ENCODE results near the gene RGS9.
A peak's percentile ranks its signal among the peaks of the same experiment; 100 is the strongest.
"Not testable (repeated sequence)": the region's sequence is repeated elsewhere in the genome, so short reads cannot be mapped to it uniquely, and the experiment has no call there.

The RGS9 gene

DNA sequence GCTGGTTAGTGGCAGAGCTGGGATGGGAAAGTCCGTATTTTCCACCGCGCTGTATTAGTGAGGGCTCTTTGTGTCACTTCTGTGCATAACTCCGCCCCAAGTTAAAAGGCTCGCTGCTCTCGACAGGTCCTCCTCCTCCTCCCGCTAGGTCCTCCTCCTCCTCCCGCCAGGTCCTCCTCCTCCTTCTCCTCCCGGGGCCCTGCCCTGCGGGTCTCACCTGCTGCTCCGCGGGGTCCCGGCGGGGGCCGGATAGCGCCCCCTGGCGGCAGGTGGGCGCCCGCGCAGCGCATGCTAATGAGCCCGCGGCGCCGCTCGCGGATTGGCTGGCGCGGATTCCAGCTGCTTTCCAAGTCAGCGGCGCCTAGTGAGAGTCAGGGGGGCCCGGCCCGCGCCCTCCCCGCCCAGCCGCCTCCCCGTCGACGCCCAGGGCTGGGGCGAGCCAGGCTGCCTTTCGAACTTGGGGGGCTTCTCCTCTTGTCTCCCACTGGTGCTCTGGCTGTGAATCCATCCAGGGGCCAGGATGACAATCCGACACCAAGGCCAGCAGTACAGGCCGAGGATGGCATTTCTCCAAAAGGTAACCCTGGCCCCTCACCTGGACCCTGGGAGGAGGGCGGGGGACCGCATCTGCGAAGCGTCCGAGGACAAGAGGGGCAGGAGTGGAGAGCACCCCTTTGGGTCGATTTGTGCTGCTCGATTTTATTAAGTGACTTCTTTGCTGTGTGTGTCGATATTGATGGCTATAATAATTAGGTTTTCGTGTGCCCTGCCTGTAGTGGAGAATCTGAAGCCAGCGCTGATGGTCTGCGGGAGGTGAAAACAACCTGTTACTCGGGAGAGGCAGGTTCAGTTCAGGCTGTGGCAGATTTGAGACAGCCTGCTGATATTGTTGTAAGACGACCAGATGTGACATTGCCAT is at the start of gene RGS9:
RGS9 (plus strand) TSS at position 350 of the 919 bp plus-strand sequence; CDS start at position 521, 171 bp downstream.
- DNase-seq (ENCODE audit: low read depth) = peak; percentile 82

GRCh38 chr17:65088621-65089360 is 48.4 kb upstream of the RGS9 start:
- DNase-seq (ENCODE audit: low read depth) = peak; percentile 82

GRCh38 chr17:65092262-65092661 is 44.9 kb upstream of the RGS9 start:
- DNase-seq (ENCODE audit: low read depth) = peak; percentile 41

- not testable (repeated sequence) for DNase-seq (ENCODE audit: low read depth)
Observed at GRCh38 chr17:65092721-65093356, 44.3 kb upstream of the RGS9 start.

- DNase-seq (ENCODE audit: low read depth) = peak; percentile 31
Observed at GRCh38 chr17:65093930-65094329, 43.2 kb upstream of the RGS9 start.

GRCh38 chr17:65095465-65095864 is 41.7 kb upstream of the RGS9 start:
- DNase-seq (ENCODE audit: low read depth) = no peak

DNA sequence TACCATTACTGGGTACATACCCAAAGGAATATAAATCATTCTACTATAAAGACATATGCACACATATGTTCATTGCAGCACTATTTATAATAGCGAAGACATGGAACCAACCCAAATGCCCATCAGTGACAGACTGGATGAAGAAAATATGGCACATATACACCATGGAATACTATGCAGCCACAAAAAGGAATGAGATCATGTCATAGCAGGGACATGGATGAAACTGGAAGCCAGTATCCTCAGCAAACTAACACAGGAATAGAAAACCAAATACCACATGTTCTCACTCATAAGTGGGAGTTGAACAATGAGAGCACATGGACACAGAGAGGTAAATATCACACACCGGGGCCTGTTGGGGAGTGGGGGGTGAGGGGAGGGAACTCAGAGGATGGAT is 40.8 kb upstream of the RGS9 start:
- not testable (repeated sequence) for DNase-seq (ENCODE audit: low read depth)

GRCh38 chr17:65097110-65097509 is 40.1 kb upstream of the RGS9 start:
- DNase-seq (ENCODE audit: low read depth) = no peak

DNA sequence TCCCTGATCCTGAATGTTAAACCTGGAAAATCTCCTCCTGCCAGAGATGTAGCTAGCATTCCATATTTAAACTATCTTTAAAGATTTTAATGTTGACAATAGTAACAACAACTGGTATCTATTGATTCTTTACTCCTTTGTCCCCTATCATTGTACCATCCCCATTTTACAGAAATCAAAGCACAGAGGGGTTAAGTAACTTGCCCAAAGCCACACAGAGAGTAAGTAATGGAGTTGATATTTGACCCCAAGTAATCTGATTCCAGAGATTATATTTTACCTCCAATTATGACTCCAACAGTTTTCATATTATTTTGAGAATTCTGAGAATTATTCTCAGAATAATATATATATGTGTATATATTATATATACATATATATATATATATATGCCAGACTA is 37.7 kb upstream of the RGS9 start:
- DNase-seq (ENCODE audit: low read depth) = no peak

- DNase-seq (ENCODE audit: low read depth) = peak; percentile 86
Observed at GRCh38 chr17:65099941-65100315, 37.2 kb upstream of the RGS9 start.

DNA sequence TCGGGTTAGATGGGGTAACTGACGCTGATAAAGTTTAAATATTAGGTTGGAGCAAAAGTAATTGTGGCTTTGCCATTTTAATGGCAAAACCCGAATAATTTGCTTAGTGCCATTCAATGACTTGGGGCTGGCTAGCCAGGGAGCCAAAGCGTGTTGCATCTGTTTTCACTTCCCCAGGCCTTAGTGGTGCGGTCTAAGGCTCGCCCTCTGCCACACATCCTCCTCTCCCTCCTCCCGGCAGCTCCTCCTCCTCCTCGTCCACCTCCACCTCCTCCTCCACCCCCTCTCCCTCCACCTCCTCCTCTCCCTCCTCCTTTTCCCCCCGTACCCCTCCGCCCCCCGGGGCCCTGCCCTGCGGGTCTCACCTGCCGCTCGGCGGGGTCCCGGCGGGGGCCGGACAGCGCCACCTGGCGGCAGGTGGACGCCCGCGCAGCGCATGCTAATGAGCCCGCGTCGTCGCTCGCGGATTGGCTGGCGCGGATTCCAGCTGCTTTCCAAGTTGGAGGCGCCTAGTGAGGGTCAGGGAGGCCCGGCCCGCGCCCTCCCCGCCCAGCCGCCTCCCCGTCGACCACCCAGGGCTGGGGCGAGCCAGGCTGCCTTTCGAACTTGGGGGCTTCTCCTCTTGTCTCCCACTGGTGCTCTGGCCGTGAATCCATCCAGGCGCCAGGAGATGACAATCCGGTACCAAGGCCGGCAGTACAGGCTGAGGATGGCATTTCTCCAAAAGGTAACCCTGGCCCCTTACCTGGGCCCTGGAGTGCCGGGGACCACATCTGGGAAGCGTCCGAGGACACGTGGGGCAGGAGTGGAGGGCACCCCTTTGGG is 36.6 kb upstream of the RGS9 start:
- DNase-seq (ENCODE audit: low read depth) = peak; percentile 82

DNA sequence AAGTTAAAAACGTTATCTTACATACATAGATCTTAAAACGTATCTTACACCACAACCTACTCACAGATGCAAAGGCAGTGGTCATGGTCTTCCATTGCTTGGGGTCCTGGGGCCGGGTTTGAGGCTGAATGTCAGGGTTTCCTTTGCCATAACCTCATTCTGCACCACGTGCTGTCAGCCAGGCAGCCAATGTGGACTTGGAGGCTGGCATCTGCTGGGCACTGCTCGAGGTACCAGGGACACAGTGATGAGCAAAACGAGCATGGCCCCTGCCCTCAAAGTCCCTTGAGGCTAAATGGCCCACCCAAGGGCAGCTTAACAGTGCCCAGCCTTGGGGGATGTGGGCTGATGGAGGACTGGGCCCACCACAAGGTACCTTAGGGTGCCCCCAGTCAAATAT is 35.8 kb upstream of the RGS9 start:
- DNase-seq (ENCODE audit: low read depth) = no peak

DNA sequence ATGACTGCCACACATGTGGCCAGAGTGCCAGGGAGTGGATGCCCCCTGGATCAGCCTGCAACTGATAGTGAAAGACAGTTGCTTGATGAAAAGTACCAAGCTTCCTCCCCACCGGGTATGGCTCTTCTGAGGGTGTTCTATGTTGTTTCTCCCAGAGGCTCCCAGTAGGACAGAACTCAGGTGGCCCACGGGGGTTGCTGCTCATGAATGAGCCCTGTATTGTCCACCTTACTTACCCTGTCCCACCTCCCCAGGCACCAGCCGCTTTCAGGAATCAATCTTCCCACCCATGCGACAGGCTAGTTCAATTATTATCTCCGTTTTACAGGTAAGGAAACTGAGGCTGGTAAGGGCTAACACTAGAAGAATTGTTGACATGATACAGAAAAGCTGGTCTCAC is 34.9 kb upstream of the RGS9 start:
- DNase-seq (ENCODE audit: low read depth) = no peak

- peak; percentile 75 for DNase-seq (ENCODE audit: low read depth)
Observed at GRCh38 chr17:65102788-65103187, 34.4 kb upstream of the RGS9 start.

- no peak for DNase-seq (ENCODE audit: low read depth)
Observed at GRCh38 chr17:65103431-65103830, 33.7 kb upstream of the RGS9 start.

GRCh38 chr17:65103896-65104295 is 33.3 kb upstream of the RGS9 start:
- peak; percentile 87 for DNase-seq (ENCODE audit: low read depth)

- no peak for DNase-seq (ENCODE audit: low read depth)
Observed at GRCh38 chr17:65104541-65104940, 32.6 kb upstream of the RGS9 start.

DNA sequence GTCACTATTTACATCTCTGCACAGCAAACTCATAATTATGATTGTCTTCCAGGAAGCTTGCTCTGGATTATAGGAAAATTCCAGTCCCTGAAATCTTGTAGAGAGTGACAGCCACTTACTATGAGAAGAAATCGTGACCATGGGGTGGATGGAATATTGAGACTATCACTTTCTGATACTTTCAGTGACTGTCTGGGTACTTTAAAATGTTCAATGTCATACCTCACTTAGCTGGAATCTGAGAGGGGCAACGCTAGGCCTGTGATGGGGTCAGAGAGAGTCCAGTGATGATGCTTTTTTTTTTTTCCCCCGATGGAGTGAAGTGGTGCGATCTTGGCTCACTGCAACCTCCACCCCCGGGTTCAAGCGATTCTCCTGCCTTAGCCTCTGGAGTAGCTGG is 32.2 kb upstream of the RGS9 start:
- no peak for DNase-seq (ENCODE audit: low read depth)

DNA sequence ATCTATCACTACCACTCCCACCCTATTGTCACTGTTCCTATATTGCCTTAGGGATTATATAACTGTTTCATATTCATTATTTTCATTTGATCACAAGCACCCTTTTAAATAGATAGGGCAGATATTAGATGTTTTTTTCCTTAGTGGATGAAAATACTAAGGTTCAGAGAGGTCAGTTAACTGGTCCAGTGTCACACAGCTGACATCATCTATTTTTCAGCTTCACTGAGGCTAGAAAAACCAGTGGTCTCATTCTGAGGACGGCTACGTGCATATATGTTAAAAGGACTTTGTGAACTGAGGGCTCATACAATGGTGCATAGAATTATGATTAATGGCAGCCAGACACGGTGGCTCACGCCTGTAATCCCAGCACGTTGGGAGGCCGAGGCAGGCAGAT is 29.0 kb upstream of the RGS9 start:
- no peak for DNase-seq (ENCODE audit: low read depth)

GRCh38 chr17:65109543-65109942 is 27.6 kb upstream of the RGS9 start:
- DNase-seq (ENCODE audit: low read depth) = no peak

- peak; percentile 37 for DNase-seq (ENCODE audit: low read depth)
Observed at GRCh38 chr17:65109990-65110680, 27.0 kb upstream of the RGS9 start.
